A673 (cell line): ENCODE results near the gene ARHGAP5.

Experiments
- EZH2 ChIP-seq: fragments of 200-600 bp; sonication (generic); IDR thresholded peaks from 2 replicates; pipeline ENCODE4 v1.6.1; 2017; ENCODE audit warnings: borderline replicate concordance, low read depth, mild to moderate bottlenecking, mixed read lengths, antibody characterized with exemption, low read length; ENCODE audit not compliant: poor library complexity, severe bottlenecking
- TF ChIP-seq, protein P1 (sequence below): fragments of 300-800, 200-600 bp; sonication (generic); conservative IDR thresholded peaks from 2 replicates; pipeline ENCODE4 v1.5.1; 2017; ENCODE audit warnings: low read depth, mild to moderate bottlenecking, antibody characterized with exemption, low read length, moderate library complexity, mixed read lengths

GRCh38 chr14:32102968-32103367 lies 25.9 kb downstream of the ARHGAP5 start:
- TF ChIP-seq, protein P1, sequence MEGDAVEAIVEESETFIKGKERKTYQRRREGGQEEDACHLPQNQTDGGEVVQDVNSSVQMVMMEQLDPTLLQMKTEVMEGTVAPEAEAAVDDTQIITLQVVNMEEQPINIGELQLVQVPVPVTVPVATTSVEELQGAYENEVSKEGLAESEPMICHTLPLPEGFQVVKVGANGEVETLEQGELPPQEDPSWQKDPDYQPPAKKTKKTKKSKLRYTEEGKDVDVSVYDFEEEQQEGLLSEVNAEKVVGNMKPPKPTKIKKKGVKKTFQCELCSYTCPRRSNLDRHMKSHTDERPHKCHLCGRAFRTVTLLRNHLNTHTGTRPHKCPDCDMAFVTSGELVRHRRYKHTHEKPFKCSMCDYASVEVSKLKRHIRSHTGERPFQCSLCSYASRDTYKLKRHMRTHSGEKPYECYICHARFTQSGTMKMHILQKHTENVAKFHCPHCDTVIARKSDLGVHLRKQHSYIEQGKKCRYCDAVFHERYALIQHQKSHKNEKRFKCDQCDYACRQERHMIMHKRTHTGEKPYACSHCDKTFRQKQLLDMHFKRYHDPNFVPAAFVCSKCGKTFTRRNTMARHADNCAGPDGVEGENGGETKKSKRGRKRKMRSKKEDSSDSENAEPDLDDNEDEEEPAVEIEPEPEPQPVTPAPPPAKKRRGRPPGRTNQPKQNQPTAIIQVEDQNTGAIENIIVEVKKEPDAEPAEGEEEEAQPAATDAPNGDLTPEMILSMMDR, result no peak
- TF ChIP-seq EZH2, result no peak
